GM12878 (cell line): ENCODE results near the gene FAM161A. TPM values are rescaled to one million over a fixed set of nuclear protein-coding genes. Genes with fewer than 3 reads are reported as not detected.
A peak's percentile ranks its signal among the peaks of the same experiment; 100 is the strongest.

ENCODE experiments used
- ATF7 ChIP-seq: fragments of 450-650 bp; IDR thresholded peaks from 2 replicates; pipeline ENCODE4 v1.6.1; 2016; ENCODE audit warnings: low read depth, mild to moderate bottlenecking
- CBX5 ChIP-seq: sonication (generic); IDR thresholded peaks from 2 replicates; pipeline ENCODE4 v1.6.1; 2016; ENCODE audit warnings: low read depth, moderate library complexity, mild to moderate bottlenecking, inconsistent platforms
- CEBPB ChIP-seq, 2 experiments: fragments of 150-350 bp in 1 of 2; IDR thresholded peaks; 2 replicates each; pipeline ENCODE4 v1.6.1; 2012 to 2014; ENCODE audit warnings: low read depth in 2 of 2, low read length in 2 of 2, borderline replicate concordance in 1 of 2, inconsistent platforms in 1 of 2
- FOS ChIP-seq: IDR thresholded peaks from 3 replicates; pipeline ENCODE4 v1.6.1; 2011; ENCODE audit warnings: borderline replicate concordance; ENCODE audit not compliant: insufficient read length; ENCODE audit errors: extremely low read depth
- LARP7 ChIP-seq: fragments of 450-650 bp; IDR thresholded peaks from 2 replicates; pipeline ENCODE4 v1.6.1; 2017; ENCODE audit warnings: mild to moderate bottlenecking
- MAX ChIP-seq: IDR thresholded peaks from 2 replicates; pipeline ENCODE4 v1.6.1; 2012; ENCODE audit warnings: low read depth, low read length, improper control_type of control experiment
- MTA2 ChIP-seq: fragments of 450-650 bp; IDR thresholded peaks from 2 replicates; pipeline ENCODE4 v1.6.1; 2016; ENCODE audit warnings: low read depth, mild to moderate bottlenecking, moderate library complexity
- NBN ChIP-seq: fragments of 450-650 bp; IDR thresholded peaks from 2 replicates; pipeline ENCODE4 v1.6.1; 2016
- NFYA ChIP-seq: IDR thresholded peaks from 2 replicates; pipeline ENCODE4 v1.6.1; 2011; ENCODE audit warnings: low read depth, mild to moderate bottlenecking, low read length, improper control_type of control experiment, borderline replicate concordance
- NFYB ChIP-seq: IDR thresholded peaks from 2 replicates; pipeline ENCODE4 v1.6.1; 2011; ENCODE audit warnings: low read depth, mild to moderate bottlenecking, low read length, improper control_type of control experiment, moderate library complexity; ENCODE audit not compliant: insufficient read depth
- RBBP5 ChIP-seq: fragments of 200-600 bp; sonication (generic); conservative IDR thresholded peaks from 2 replicates; pipeline ENCODE4 v1.6.1; 2016
- RCOR1 ChIP-seq: conservative IDR thresholded peaks from 2 replicates; pipeline ENCODE4 v1.6.1; 2012; ENCODE audit warnings: low read depth, low read length, improper control_type of control experiment
- RELB ChIP-seq: fragments of 450-650 bp; IDR thresholded peaks from 2 replicates; pipeline ENCODE4 v1.6.1; 2017; ENCODE audit warnings: low read depth, mild to moderate bottlenecking, moderate library complexity
- SMAD5 ChIP-seq: IDR thresholded peaks from 2 replicates; pipeline ENCODE4 v1.6.1; 2016; ENCODE audit warnings: antibody characterized with exemption, low read depth
- SREBF1 ChIP-seq: IDR thresholded peaks from 2 replicates; pipeline ENCODE4 v1.6.1; 2012; ENCODE audit warnings: mild to moderate bottlenecking, low read length
- TAF1 ChIP-seq: IDR thresholded peaks from 2 replicates; pipeline ENCODE4 v1.6.1; 2011; ENCODE audit warnings: mild to moderate bottlenecking, low read depth, low read length, borderline replicate concordance
- TBL1XR1 ChIP-seq: IDR thresholded peaks from 2 replicates; pipeline ENCODE4 v1.6.1; 2012; ENCODE audit warnings: low read depth, low read length, improper control_type of control experiment
- TCF3 ChIP-seq: IDR thresholded peaks from 2 replicates; pipeline ENCODE4 v1.6.1; 2012; ENCODE audit warnings: low read depth, mild to moderate bottlenecking, low read length, borderline replicate concordance; ENCODE audit not compliant: insufficient read depth
- ZBTB40 ChIP-seq: fragments of 450-650 bp; IDR thresholded peaks from 2 replicates; pipeline ENCODE4 v1.6.1; 2016; ENCODE audit warnings: mild to moderate bottlenecking, moderate library complexity, borderline replicate concordance
- ZNF622 ChIP-seq: fragments of 450-650 bp; IDR thresholded peaks from 2 replicates; pipeline ENCODE4 v1.6.1; 2017; ENCODE audit warnings: mild to moderate bottlenecking, inconsistent platforms
- polyA plus RNA-seq, 11 experiments: library from polyadenylated mRNA; depleted of rRNA in 4 of 11; unstranded in 6 of 11; stranded (reverse) in 5 of 11; fragments of >200 nt; fragmentation: Nextera tagmentation in 4 of 11; fragmentation: Illumina TruSeq in 1 of 11; extraction: Ambion mirVana in 4 of 11; extraction: Trizol in 1 of 11; gene quantifications; 1 replicate in 1 of 11; 2 replicates in 10 of 11; pipeline versions ENCODE4 v1.2.1 to v1.2.3, GENCODE V29; 2011 to 2016; ENCODE audit warnings: inconsistent platforms in 2 of 11, missing spikeins in 2 of 11, low read depth in 1 of 11
- total RNA-seq, 4 experiments: library from RNA; depleted of rRNA in 3 of 4; stranded (reverse); fragments of >200 nt in 3 of 4; fragmentation: Illumina TruSeq in 1 of 4; extraction: Trizol in 1 of 4; gene quantifications; 2 replicates each; pipeline versions ENCODE4 v1.2.1 to v1.2.3, GENCODE V29; 2013 to 2021
- TF ChIP-seq, protein P1 (sequence below): fragments of 450-650 bp; IDR thresholded peaks from 2 replicates; pipeline ENCODE4 v1.6.1; 2018; ENCODE audit warnings: borderline replicate concordance, mild to moderate bottlenecking; ENCODE audit not compliant: partially characterized antibody
- TF ChIP-seq, protein P2 (sequence below): IDR thresholded peaks from 2 replicates; pipeline ENCODE4 v1.6.1; 2011; ENCODE audit warnings: borderline replicate concordance, low read depth, mild to moderate bottlenecking, moderate library complexity, mixed read lengths, low read length; ENCODE audit not compliant: insufficient read depth; ENCODE audit errors: extremely low read length

FAM161A gene
- total and polyA plus RNA-seq, 10 of the 15 experiments (the other 5 are each of a cell fraction or from before 2014, with no cell fraction given): 2.2 to 12.2 (median 8.9) TPM

DNA sequence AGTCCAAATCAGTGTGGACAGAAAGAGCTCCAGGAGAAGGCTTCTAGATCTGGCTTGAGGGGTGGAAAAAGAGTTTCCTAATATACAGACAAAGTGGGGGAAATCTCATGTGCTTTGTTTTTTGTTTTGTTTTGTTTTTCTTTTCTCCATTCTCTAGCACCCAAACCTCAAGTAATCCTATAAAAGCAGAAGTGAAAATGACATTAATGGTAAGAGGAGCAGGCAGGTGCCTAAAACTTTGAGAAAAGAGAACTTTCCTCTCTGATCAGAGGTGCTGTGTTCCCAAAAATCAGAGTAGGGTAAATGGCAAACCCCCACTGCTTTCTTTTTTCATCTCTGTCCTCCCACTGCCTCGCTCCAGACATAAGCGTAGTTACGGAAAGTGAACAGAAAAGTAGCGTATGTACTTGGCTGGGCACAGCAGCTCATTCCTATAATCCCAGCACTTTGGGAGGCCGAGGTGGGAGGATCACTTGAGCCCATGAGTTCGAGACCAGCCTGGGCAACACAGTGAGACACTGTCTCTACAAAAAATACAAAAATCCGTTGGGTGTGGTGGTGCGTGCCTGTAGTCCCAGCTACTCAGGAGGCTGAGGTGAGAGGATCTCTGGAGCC is 77.8 kb downstream of the FAM161A start (continued):
- TF ChIP-seq, protein P1, sequence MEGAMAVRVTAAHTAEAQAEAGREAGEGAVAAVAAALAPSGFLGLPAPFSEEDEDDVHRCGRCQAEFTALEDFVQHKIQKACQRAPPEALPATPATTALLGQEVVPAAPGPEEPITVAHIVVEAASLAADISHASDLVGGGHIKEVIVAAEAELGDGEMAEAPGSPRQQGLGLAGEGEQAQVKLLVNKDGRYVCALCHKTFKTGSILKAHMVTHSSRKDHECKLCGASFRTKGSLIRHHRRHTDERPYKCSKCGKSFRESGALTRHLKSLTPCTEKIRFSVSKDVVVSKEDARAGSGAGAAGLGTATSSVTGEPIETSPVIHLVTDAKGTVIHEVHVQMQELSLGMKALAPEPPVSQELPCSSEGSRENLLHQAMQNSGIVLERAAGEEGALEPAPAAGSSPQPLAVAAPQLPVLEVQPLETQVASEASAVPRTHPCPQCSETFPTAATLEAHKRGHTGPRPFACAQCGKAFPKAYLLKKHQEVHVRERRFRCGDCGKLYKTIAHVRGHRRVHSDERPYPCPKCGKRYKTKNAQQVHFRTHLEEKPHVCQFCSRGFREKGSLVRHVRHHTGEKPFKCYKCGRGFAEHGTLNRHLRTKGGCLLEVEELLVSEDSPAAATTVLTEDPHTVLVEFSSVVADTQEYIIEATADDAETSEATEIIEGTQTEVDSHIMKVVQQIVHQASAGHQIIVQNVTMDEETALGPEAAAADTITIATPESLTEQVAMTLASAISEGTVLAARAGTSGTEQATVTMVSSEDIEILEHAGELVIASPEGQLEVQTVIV: no peak
- TF ChIP-seq TAF1 (no peak), ZBTB40 (no peak), FOS (no peak), CEBPB (IDR thresholded peaks at IDR 0.05; ENCODE audit: borderline replicate concordance in 1 of 2, low read depth in 2 of 2, low read length in 2 of 2) (no peak), CBX5 (no peak), RCOR1 (0 out of 2 replicates have a peak, but pooled peaks have one; percentile 54), RELB (peak; percentile 93), TCF3 (no peak), LARP7 (no peak), RBBP5 (no peak), ZNF622 (no peak), ATF7 (peak; percentile 41; the same call in 1 of the 2 replicates), NBN (peak; percentile 78; the same call in 1 of the 2 replicates), MTA2 (peak; percentile 89), SMAD5 (no peak), NFYB (no peak), NFYA (no peak), TBL1XR1 (no peak), SREBF1 (no peak), MAX (no peak)
- TF ChIP-seq, protein P2, sequence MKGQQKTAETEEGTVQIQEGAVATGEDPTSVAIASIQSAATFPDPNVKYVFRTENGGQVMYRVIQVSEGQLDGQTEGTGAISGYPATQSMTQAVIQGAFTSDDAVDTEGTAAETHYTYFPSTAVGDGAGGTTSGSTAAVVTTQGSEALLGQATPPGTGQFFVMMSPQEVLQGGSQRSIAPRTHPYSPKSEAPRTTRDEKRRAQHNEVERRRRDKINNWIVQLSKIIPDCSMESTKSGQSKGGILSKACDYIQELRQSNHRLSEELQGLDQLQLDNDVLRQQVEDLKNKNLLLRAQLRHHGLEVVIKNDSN: no peak
